ENCODE measurements around the gene BRD3.
"Not testable (repeated sequence)": the region's sequence is repeated elsewhere in the genome, so short reads cannot be mapped to it uniquely, and the experiment has no call there.

BRD3 gene

GRCh38 chr9:133989625-133990365 is 78.0 kb downstream of the BRD3 start:
- FAIRE-seq (no peak), DNase-seq (ENCODE audit: insufficient read length, low spot score) (no peak)
- TF ChIP-seq POLR2A (IDR thresholded peaks at IDR 0.05; ENCODE audit: low read depth, low read length) = no peak

- not testable (repeated sequence) for DNase-seq (ENCODE audit: insufficient read length, low spot score); FAIRE-seq
Observed at GRCh38 chr9:133988771-133989170, 79.1 kb downstream of the BRD3 start.

GRCh38 chr9:133987946-133988665 is 79.7 kb downstream of the BRD3 start:
- FAIRE-seq (no peak), DNase-seq (ENCODE audit: insufficient read length, low spot score) (no peak)
- no peak for TF ChIP-seq POLR2A (IDR thresholded peaks at IDR 0.05; ENCODE audit: low read depth, low read length)

GRCh38 chr9:133987446-133987788 is 80.4 kb downstream of the BRD3 start:
- no peak for TF ChIP-seq POLR2A (IDR thresholded peaks at IDR 0.05; ENCODE audit: low read depth, low read length)
- DNase-seq (ENCODE audit: insufficient read length, low spot score) = no peak
- FAIRE-seq = no peak

- DNase-seq (ENCODE audit: insufficient read length, low spot score) (no peak), FAIRE-seq (no peak)
Observed at GRCh38 chr9:133986774-133987445, 80.9 kb downstream of the BRD3 start.

GRCh38 chr9:133986061-133986460 is 81.8 kb downstream of the BRD3 start:
- FAIRE-seq = no peak
- DNase-seq (ENCODE audit: insufficient read length, low spot score) = no peak
- no peak for TF ChIP-seq POLR2A (IDR thresholded peaks at IDR 0.05; ENCODE audit: low read depth, low read length)

More at GRCh38 chr9:133986774-133987445, 80.9 kb downstream of the BRD3 start:
- TF ChIP-seq POLR2A (IDR thresholded peaks at IDR 0.05; ENCODE audit: low read depth, low read length) = no peak

- DNase-seq (ENCODE audit: insufficient read length, low spot score) (no peak), FAIRE-seq (no peak)
- TF ChIP-seq POLR2A (IDR thresholded peaks at IDR 0.05; ENCODE audit: low read depth, low read length) = no peak
Observed at GRCh38 chr9:133982971-133983720, 84.7 kb downstream of the BRD3 start.

- TF ChIP-seq POLR2A (IDR thresholded peaks at IDR 0.05; ENCODE audit: low read depth, low read length) = no peak
- FAIRE-seq = no peak
- DNase-seq (ENCODE audit: insufficient read length, low spot score) = no peak
Observed at GRCh38 chr9:133981958-133982681, 85.7 kb downstream of the BRD3 start.

- no peak for FAIRE-seq
- no peak for DNase-seq (ENCODE audit: insufficient read length, low spot score)
- no peak for TF ChIP-seq POLR2A (IDR thresholded peaks at IDR 0.05; ENCODE audit: low read depth, low read length)
Observed at GRCh38 chr9:133981589-133981957, 86.3 kb downstream of the BRD3 start.

GRCh38 chr9:133980864-133981588 is 86.8 kb downstream of the BRD3 start:
- FAIRE-seq (no peak), DNase-seq (ENCODE audit: insufficient read length, low spot score) (no peak)
- TF ChIP-seq POLR2A (IDR thresholded peaks at IDR 0.05; ENCODE audit: low read depth, low read length) = no peak
